ENCODE data around the gene GPR17.

GPR17 gene

GRCh38 chr2:127641846-127642507 lies 4.0 kb upstream of the GPR17 start:
- DNase-seq: peak; percentile 49

DNA sequence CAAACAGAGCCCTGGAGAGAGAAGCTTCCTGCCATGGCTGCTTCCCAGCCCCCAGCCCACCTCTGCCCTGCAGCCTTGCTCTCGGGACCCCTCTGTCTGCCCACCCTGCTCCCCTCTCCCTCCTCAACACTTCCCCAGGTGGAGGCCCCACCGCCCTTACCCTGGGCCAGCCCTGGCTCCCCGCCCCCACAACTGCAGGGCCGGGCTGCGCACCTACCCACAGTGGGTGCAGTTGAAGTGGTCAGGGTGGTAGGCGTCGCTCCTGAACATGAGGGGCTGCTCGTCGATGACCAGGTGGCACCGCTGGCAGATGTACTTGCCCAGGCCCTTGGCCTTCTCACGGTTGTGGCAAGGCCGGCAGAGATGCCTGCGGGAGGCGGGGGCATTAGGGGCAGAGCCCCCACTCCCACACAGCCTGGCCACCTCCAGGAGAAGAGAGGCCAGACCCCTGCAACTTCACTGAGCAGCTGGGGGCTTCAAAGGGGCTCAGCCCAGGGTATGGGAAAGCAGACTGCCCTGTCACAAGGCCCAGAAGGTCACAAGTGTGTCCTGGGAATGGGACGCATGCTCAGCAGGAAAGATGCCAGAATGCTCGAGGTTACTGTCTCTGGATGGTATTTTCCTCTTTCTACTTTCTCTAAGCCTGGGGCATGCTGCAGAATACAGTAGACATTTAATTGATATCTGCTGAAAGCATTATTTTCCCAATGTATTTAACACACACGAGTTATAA lies 3.1 kb upstream of the GPR17 start:
- no peak for DNase-seq

DNA sequence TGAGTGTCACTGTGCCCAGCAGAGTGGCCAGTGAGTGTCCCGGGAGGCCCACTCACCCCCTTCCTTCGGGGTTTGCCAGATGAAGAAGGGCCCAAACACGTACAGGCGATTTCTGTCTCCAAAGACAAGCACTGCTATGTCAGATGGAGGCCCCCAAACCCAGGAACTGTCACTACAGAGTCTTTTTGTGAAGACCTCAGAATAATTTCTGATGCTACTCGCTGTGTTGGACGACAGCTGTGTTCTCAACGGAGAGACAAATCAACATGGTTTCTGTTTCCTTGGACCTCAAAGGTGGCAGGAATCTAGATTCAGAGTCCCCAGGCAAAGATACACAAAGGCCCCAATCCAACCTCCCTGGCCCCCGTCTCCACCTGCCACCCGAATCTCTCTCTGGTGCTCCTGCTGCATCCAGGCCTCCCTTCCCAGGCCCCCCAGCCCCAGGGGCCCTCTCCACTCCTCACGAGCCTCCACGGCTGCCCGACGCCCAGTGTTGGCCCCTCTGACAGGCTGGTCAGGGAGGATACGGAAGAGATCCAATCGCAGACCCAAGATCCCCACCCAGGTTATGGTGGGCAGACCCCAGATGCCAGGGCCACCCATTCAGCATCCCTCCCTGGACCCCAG lies 2.4 kb upstream of the GPR17 start:
- no peak for DNase-seq

DNA sequence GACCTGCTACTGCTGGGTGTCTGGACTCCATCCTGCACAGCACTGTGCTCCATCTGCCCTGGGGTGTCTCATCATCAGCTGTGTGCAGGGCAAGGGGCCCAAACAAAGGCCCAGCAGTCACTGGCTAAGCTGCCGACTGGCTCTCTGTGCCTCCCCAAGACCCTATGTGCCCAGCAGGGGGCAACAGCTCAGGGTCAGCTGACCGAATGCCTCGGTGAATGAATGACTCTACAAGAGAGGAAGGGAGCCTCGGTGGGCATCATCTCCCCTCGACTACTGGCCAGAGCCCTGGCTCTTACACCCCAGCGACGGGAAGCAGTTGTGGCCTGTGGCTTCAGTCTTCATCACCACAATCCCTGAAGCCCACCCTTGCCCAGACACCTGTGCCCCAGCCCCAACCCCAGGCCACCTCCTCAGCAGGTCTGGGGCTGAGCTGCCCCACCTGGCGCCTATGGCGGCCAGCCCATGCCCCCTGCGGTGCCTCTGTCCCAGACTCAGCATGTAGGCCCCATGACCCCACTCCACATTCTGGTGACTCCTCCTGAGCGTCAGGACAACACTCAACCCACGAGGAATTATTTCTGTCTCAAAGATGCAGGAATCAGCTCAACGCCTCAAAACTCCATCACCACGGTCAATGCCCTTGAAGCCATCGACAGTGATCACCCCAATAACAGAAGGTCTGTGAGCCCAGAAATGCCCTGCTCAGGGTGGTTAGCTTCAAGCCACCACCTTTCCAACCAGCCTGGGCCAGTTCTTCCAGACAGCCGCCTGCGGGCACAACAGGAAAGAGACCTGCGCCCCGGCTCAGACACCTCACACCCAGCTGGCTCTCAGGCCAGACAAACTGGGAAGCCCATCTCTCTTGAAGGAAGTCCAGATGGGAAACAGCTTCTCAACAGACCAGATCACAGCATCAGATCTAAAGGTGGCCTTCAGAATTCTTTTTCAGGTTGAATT lies 1.6 kb upstream of the GPR17 start:
- no peak for DNase-seq

GRCh38 chr2:127645026-127645394 lies 943 bp upstream of the GPR17 start:
- no peak for DNase-seq

DNA sequence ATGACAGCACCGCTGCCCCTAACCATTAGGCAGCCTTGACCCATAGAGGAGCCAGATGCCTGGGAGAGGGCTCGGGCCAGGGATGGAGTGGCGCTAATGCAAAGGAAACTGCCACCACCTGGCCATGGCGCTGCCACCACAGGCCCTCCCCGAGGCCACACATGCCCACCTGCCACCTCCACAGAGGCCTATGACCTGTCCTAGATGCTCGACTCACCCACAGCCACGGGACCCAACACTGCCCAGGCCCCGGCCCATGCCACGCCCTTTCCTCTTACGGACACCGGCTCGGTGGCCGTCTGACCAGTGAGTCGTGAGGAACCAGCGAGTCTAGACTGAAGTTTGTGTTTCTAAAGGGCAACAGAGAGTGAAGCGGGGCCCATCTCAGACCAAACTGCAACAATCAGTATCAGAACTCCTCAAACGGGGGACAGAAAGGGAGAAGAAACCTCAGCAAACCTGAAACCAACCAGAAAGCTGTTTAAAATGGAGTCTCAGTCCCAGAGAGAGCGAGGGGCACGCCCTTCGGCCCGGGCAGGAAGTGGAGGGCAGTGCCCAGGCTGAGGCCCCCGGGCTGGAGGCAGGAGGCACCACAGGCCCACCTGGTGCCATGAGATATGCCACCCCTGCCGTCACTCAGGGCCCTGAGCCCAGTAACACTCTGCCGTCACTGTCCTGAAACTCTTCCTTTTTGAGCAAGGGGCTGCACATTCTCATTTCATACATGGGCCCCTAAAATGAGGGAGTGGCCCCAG lies 711 bp downstream of the GPR17 start:
- no peak for DNase-seq

DNA sequence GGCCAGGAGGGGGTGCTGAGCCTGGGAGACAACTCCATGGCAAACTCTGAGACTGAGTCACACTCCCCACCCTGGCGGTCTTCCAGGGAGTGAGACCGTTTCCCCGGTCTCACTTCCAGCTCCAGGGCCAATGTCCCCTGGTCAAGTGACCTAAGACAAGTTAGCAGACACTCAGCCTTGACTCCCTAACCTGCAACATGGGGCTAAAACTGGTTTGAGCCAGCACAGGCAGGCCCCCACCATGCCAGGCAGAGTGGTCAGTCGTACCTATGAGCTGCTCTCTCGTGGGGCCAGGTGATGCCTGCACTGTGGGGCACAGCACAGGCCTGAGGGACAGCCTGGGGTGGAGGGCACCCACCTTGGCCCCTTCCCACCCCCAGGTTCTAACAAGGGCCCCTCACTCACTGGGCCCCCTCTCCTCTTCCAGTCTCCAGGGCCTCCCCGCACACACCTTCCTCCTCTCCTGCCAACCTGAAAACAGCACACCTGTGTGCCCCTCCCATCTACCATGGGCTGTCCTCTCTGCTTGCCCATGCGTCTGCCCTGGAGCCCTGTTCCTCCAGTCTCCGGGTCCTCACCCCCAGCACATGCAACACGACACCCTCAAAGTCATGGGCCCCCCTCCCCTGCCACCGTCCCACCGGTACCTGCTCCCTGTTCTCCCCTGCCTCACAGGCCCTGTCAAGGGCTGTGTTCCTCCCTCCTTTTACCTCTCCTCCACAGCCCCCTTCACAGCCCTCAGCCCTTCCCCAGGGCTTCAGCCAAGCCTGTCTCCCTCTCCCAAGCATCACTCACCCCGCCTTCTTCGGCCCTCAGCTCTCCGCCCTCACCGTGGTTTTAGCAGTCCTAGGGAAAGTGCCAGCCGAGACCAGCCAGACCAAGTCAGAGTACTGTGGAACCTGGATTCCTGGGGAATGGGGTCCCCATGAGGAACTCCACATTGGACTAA lies 1.6 kb downstream of the GPR17 start:
- no peak for DNase-seq

- no peak for DNase-seq
Measured at GRCh38 chr2:127648321-127648720, 2.4 kb downstream of the GPR17 start.

GRCh38 chr2:127649100-127649611 lies 3.2 kb downstream of the GPR17 start:
- no peak for DNase-seq

GRCh38 chr2:127649684-127650040 lies 3.7 kb downstream of the GPR17 start:
- peak; percentile 91 for DNase-seq

DNA sequence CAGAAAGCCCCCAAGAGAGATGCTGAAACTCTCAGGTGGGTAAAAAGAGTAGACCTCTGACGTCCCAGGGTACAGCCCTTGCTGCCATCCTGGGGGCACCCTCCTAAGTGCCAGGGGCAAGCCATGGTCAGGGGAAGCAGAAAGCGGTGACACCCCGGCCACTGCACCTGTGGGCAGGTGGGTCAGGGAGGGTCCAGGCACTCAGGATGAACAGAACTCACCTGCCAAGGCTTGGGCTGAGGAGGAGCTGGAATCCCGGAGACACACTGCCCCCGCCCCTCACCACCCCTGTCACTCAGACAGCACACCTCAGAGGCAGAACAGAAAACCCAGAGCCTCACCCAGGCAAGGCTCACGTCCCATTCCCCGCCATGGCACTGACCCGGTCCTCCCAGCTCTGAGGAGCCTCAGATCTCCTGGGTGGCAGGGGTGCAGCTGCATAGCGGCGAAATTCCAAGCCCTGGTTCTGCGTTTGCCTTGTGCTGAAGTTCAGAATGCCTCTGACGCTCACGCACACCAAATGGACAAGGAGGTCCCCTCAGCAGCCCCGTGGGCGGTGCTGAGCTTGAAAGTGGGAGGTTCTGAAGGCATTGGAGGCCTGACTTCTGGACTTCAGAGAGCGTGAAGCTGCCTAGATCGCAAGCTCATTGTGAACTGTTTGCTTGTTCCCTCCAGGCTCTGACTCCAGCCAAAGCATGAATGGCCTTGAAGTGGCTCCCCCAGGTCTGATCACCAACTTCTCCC lies 4.3 kb downstream of the GPR17 start:
- DNase-seq: no peak

DNA sequence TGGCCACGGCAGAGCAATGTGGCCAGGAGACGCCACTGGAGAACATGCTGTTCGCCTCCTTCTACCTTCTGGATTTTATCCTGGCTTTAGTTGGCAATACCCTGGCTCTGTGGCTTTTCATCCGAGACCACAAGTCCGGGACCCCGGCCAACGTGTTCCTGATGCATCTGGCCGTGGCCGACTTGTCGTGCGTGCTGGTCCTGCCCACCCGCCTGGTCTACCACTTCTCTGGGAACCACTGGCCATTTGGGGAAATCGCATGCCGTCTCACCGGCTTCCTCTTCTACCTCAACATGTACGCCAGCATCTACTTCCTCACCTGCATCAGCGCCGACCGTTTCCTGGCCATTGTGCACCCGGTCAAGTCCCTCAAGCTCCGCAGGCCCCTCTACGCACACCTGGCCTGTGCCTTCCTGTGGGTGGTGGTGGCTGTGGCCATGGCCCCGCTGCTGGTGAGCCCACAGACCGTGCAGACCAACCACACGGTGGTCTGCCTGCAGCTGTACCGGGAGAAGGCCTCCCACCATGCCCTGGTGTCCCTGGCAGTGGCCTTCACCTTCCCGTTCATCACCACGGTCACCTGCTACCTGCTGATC lies 4.9 kb downstream of the GPR17 start:
- DNase-seq: no peak

DNA sequence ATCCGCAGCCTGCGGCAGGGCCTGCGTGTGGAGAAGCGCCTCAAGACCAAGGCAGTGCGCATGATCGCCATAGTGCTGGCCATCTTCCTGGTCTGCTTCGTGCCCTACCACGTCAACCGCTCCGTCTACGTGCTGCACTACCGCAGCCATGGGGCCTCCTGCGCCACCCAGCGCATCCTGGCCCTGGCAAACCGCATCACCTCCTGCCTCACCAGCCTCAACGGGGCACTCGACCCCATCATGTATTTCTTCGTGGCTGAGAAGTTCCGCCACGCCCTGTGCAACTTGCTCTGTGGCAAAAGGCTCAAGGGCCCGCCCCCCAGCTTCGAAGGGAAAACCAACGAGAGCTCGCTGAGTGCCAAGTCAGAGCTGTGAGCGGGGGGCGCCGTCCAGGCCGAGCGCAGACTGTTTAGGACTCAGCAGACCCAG lies 5.4 kb downstream of the GPR17 start:
- no peak for DNase-seq

DNA sequence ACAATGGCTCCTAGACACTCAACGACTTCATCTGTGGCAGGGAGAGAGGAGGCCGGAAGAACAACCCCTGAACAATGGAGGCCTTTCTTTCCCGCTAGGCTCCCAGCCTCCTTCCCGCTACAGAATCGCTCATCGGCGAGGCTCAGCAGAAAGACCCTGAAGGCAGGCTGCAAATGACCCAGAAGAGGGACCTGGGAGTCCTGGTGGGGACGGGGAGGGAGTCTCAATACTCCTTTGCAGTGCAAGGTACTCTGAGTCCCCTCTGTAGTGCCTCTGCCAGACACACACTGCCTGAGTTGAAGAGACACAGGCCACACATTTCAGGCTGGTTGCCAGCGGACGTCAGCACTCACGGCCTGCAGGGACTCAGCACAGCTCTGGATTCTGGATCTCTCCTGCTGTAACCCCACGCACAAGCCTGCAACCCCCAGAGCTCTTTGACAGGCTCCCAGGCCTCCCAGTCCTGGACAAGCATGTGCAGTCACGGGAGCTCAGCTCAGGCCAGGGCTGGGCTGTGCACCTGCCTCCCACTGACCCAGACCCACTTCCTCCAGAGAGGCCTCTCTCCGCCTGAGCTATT lies 6.1 kb downstream of the GPR17 start:
- no peak for DNase-seq

DNA sequence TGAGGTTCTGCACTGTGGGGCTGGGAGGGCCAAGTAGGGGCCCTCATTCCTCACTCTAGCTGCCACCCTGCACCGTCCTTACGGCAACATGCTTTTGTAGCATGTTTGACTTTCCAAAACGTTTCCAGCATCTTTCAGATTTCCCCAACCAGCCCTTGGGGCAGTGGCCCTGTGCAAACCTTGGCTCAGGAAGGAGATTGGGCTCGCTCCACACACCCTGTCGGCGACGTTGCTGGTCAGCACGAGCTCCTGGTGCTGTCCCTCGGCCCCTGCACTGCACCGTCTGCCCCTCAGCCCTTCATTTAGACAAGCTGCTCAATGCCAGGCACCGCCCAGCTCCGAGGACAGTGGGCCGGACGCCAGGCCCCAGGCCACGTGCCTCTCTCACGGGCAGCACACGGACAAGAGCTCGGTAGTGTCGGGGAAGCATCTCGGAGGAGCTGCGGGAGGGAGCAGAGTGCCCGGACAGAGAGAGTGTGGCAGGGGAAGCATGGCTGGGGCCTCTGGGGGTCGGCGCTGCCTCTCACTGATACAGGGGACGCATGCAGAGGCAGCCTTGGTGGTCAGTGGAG lies 6.9 kb downstream of the GPR17 start:
- DNase-seq: no peak

DNA sequence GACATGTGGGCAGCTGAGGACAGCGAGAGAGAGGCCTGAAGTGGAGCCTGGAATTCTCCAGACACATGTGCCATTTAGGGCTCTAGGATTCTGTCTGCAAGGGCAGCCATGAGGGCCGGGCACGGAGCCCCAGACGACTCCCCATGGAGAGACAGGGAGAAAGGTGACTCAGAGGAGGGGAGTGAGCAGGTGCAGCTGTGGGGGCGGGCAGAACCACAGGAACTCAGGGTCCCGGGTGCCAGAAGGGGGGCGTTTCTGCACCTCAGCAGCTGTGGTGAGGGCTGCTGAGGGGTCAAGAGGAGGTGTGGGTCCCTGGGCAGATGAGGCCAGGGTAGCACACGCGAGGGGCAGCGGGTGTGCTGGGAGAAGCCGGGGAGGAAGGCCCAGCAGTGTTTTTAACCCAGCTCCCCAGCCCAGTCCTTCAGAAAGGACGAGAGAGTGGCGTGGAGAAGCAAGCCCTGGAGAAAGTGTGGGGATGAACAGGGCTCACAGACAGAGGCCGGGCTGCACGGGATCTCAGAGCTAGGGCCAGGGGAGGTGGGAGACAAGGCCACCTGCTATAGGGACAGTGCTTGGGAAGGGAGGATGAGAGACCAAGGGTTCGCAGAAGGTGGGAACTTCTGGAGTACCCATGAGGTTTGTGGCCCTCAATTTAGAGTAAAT lies 7.6 kb downstream of the GPR17 start:
- no peak for DNase-seq

- DNase-seq: no peak
Measured at GRCh38 chr2:127654084-127654837, 8.3 kb downstream of the GPR17 start.

- no peak for DNase-seq
Measured at GRCh38 chr2:127654838-127655175, 8.9 kb downstream of the GPR17 start.

All from stimulated activated CD4-positive, alpha-beta T cell treated with anti-CD3 and anti-CD28 coated beads, Interleukin-15, amount 100 ng/mL, for 24 hours (primary cell).